PC-3 (cell line): ENCODE results near the gene SMIM14. TPM values are rescaled to one million over a fixed set of nuclear protein-coding genes. Genes with fewer than 3 reads are reported as not detected.
"Not testable (repeated sequence)": the region's sequence is repeated elsewhere in the genome, so short reads cannot be mapped to it uniquely, and the experiment has no call there.

Experiments
- ATAC-seq: fragments of 200-7000 bp; cut with Tn5 transposase; 2 replicates; pipeline ENCODE4 v1.9.1; 2020; ENCODE audit warnings: mild to moderate bottlenecking, moderate library complexity
- BruUV-seq: library from RNA; stranded (reverse); fragments of 400-500 nt; replicated peaks from 2 replicates; lab custom pipeline; 2021; lab: Mats Ljungman, UMichigan
- CTCF ChIA-PET: fragments of 300-600 bp; sonication (Branson Sonifier 250); formaldehyde crosslinking; loops from one replicate; lab custom pipeline; 2022; ENCODE audit warnings: antibody characterized with exemption; lab: Charles Lee
- POLR2A ChIA-PET: fragments of 300-600 bp; sonication (Branson Sonifier 250); formaldehyde crosslinking; loops from one replicate; lab custom pipeline; 2022; ENCODE audit warnings: antibody characterized with exemption; ENCODE audit not compliant: unreplicated experiment; lab: Charles Lee
- DNase-seq: peaks from one replicate; pipeline ENCODE4 v3.0.0-alpha.2; 2015
- H2AFZ ChIP-seq: fragments of 300-600 bp; sonication (generic); 2 replicates; pipeline ENCODE4 v1.6.0; 2016; ENCODE audit warnings: antibody characterized with exemption, low read length
- H3F3A ChIP-seq: fragments of 300-600 bp; sonication (generic); one replicate; pipeline ENCODE4 v1.6.0; 2017; ENCODE audit warnings: antibody characterized with exemption, low read length, control low read depth, mild to moderate bottlenecking; ENCODE audit not compliant: unreplicated experiment
- H3K27ac ChIP-seq: fragments of 300-600 bp; sonication (generic); 2 replicates; pipeline ENCODE4 v1.5.1; 2016; ENCODE audit warnings: mild to moderate bottlenecking, low read length
- H3K27me3 ChIP-seq: fragments of 300-600 bp; sonication (generic); 2 replicates; pipeline ENCODE4 v1.6.1; 2016; ENCODE audit warnings: low read length, mixed read lengths
- H3K36me3 ChIP-seq: fragments of 300-600 bp; sonication (generic); 2 replicates; pipeline ENCODE4 v1.6.1; 2016; ENCODE audit warnings: low read depth, mixed run types, low read length, mixed read lengths
- H3K4me1 ChIP-seq: fragments of 300-600 bp; sonication (generic); 2 replicates; pipeline ENCODE4 v1.5.1; 2016; ENCODE audit warnings: low read length; ENCODE audit not compliant: insufficient read depth
- H3K4me2 ChIP-seq: fragments of 300-600 bp; sonication (generic); 2 replicates; pipeline ENCODE4 v1.6.0; 2016; ENCODE audit warnings: low read length
- H3K4me3 ChIP-seq: fragments of 300-600 bp; sonication (generic); 2 replicates; pipeline ENCODE4 v1.5.1; 2016; ENCODE audit warnings: mild to moderate bottlenecking, low read length, mixed read lengths
- H3K79me2 ChIP-seq: fragments of 300-600 bp; sonication (generic); 2 replicates; pipeline ENCODE4 v1.6.1; 2017; ENCODE audit warnings: low read length, mixed read lengths
- H3K9ac ChIP-seq: fragments of 300-600 bp; sonication (generic); 2 replicates; pipeline ENCODE4 v1.6.0; 2016; ENCODE audit warnings: mild to moderate bottlenecking, low read length
- H3K9me2 ChIP-seq: fragments of 300-600 bp; sonication (generic); replicated peaks from 2 replicates; pipeline ENCODE4 v1.6.1; 2016; ENCODE audit warnings: mixed run types, low read length, mixed read lengths
- H3K9me3 ChIP-seq: fragments of 300-600 bp; sonication (generic); 2 replicates; pipeline ENCODE4 v1.6.1; 2016; ENCODE audit warnings: low read length, mixed read lengths
- H4K20me1 ChIP-seq: fragments of 300-600 bp; sonication (generic); 2 replicates; pipeline ENCODE4 v1.6.1; 2016; ENCODE audit warnings: low read length, mixed read lengths
- EZH2 ChIP-seq: fragments of 300-600 bp; sonication (generic); IDR thresholded peaks from one replicate; pipeline ENCODE4 v1.6.1; 2017; ENCODE audit warnings: antibody characterized with exemption, mild to moderate bottlenecking, low read length; ENCODE audit not compliant: unreplicated experiment
- EZH2phosphoT487 ChIP-seq: fragments of 300-600 bp; sonication (generic); IDR thresholded peaks from 2 replicates; pipeline ENCODE4 v1.6.1; 2018; ENCODE audit warnings: mild to moderate bottlenecking, antibody characterized with exemption, low read length, borderline replicate concordance
- intact Hi-C: fragments of 100-400 bp; cut with micrococcal nuclease; formaldehyde crosslinking; loops from 2 replicates; pipeline ENCODE4 v1.9.0; 2023
- total RNA-seq: library from RNA; depleted of rRNA; stranded (reverse); fragments of >200 nt; gene quantifications from 2 replicates; pipeline ENCODE4 v1.2.3, GENCODE V29; 2014
- TF ChIP-seq, protein P1 (sequence below): fragments of 300-600 bp; sonication (generic); conservative IDR thresholded peaks from 2 replicates; pipeline ENCODE4 v1.5.1; 2017; ENCODE audit warnings: antibody characterized with exemption, low read depth, mild to moderate bottlenecking, low read length

The SMIM14 gene
- total RNA-seq, 1 experiment from 2014 or later, result 4.8 TPM

DNA sequence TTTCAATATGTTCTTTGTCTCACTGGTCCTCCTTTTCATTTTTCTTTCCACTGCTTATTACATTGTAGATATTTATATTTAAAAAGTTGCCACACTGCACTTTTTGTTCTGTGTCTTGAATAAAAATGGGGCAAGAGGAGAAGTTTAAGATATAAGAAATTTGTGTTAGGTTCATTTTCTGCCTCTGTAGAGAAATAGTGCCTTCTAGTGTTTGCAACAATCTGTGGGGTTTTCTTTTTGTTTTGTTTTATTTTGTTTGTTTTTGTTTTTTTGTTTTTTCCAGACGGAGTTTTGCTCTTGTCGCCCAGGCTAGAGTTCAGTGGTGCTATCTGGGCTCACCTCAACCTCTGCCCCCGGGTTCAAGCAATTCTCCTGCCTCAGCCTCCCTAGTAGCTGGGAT, 20.1 kb upstream of the SMIM14 start:
- Histone ChIP-seq H3K9me2 (no peaks in the 10 kb centered on the region), H3K36me3 (no peaks in the 10 kb centered on the region), H3K27me3 (no peaks in the 10 kb centered on the region), H3K4me1 (no peaks in the 10 kb centered on the region), H2AFZ (no peak overlapping the region), H3K9me3 (no peaks in the 10 kb centered on the region), H3K4me3 (no peak overlapping the region), H3K27ac (no peak overlapping the region), H3K4me2 (no peak overlapping the region), H3K9ac (no peak overlapping the region), H4K20me1 (no peaks in the 10 kb centered on the region), H3K79me2 (no peaks in the 10 kb centered on the region), H3F3A (no peaks in the 10 kb centered on the region)
- DNase-seq, result no peak
- intact Hi-C loops, result loop anchor here (2.0 kb wide), 1 partner anchor 190 kb away; no protein-coding TSS in a partner anchor
- BruUV-seq, result no TSS peak
- no peak for ATAC-seq
- POLR2A ChIA-PET, result no interaction called here
- TF ChIP-seq EZH2phosphoT487, result no peak
- TF ChIP-seq, protein P1, sequence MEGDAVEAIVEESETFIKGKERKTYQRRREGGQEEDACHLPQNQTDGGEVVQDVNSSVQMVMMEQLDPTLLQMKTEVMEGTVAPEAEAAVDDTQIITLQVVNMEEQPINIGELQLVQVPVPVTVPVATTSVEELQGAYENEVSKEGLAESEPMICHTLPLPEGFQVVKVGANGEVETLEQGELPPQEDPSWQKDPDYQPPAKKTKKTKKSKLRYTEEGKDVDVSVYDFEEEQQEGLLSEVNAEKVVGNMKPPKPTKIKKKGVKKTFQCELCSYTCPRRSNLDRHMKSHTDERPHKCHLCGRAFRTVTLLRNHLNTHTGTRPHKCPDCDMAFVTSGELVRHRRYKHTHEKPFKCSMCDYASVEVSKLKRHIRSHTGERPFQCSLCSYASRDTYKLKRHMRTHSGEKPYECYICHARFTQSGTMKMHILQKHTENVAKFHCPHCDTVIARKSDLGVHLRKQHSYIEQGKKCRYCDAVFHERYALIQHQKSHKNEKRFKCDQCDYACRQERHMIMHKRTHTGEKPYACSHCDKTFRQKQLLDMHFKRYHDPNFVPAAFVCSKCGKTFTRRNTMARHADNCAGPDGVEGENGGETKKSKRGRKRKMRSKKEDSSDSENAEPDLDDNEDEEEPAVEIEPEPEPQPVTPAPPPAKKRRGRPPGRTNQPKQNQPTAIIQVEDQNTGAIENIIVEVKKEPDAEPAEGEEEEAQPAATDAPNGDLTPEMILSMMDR, result peak; percentile 42; the same call in 1 of the 2 replicates
- CTCF ChIA-PET, result no interaction called here

DNA sequence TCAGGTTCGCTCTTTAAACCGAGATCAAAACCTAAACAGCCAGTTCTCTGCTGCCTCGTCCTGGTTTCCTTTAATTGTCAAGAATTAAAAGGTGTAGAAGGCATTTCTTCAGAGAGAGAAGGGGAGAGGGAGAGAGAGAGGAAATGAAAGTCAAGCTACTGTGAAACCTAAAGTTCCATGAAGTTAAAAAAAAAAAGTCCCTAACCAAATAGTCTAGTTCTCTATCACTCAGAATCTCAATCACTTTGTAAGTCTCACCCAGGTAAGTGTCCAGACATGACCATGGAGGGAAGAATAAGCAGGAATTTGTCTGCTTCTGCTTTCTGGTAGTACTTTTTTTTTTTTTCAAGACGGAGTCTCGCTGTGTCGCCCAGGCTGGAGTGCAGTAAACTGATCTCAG, 18.8 kb upstream of the SMIM14 start:
- Histone ChIP-seq H3K36me3 (no peaks in the 10 kb centered on the region), H3K79me2 (no peaks in the 10 kb centered on the region), H3K4me1 (no peaks in the 10 kb centered on the region), H2AFZ (no peak overlapping the region), H4K20me1 (no peaks in the 10 kb centered on the region), H3F3A (no peaks in the 10 kb centered on the region), H3K27ac (no peak overlapping the region), H3K9me3 (no peaks in the 10 kb centered on the region), H3K9ac (no peak overlapping the region), H3K9me2 (no peaks in the 10 kb centered on the region), H3K4me2 (no peak overlapping the region), H3K4me3 (no peak overlapping the region), H3K27me3 (no peaks in the 10 kb centered on the region)
- ATAC-seq, result no peak
- intact Hi-C loops, result no loop called here
- POLR2A ChIA-PET, result no interaction called here
- CTCF ChIA-PET, result interaction anchor here (0.5 to 0.7 kb wide), 2 partner anchors 137 to 159 kb away, joined by 3 read pairs; no protein-coding TSS in a partner anchor
- no peak for TF ChIP-seq EZH2phosphoT487
- no peak for TF ChIP-seq EZH2
- TF ChIP-seq, protein P1, result no peak
- no peak for DNase-seq
- BruUV-seq, result no TSS peak

DNA sequence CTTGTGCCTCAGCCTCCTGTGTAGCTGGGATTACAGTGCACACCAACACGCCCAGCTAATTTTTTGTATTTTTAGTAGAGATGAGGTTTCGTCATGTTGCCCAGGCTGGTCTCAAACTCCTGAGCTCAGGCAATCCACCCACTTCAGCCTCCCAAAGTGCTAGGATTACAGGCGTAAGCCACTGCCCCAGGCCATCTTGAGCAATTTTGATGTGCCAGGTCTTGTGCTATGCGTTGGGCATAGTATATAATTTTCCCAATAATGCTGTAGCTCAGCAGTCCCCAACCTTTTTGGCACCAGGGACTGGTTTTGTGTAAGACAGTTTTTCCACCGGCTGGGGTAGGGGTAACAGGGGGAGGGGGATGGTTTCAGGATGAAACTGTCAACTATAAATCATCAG, 18.0 kb upstream of the SMIM14 start:
- H3K79me2 ChIP-seq, H3K36me3 ChIP-seq, H3K9me2 ChIP-seq, H3F3A ChIP-seq, H3K9ac ChIP-seq, intact Hi-C loops, H2AFZ ChIP-seq, H3K4me3 ChIP-seq, H3K27ac ChIP-seq, DNase-seq, ATAC-seq, H3K4me1 ChIP-seq, H3K27me3 ChIP-seq, H3K9me3 ChIP-seq, H4K20me1 ChIP-seq, CTCF ChIA-PET, BruUV-seq, H3K4me2 ChIP-seq: not testable (repeated sequence)
- POLR2A ChIA-PET, result interaction anchor here (0.6 kb wide), 1 partner anchor 130 kb away, joined by 9 read pairs; no protein-coding TSS in a partner anchor
